Measurements from ENCODE around the gene HIGD1B.
A peak's percentile ranks its signal among the peaks of the same experiment; 100 is the strongest.

The HIGD1B gene

DNA sequence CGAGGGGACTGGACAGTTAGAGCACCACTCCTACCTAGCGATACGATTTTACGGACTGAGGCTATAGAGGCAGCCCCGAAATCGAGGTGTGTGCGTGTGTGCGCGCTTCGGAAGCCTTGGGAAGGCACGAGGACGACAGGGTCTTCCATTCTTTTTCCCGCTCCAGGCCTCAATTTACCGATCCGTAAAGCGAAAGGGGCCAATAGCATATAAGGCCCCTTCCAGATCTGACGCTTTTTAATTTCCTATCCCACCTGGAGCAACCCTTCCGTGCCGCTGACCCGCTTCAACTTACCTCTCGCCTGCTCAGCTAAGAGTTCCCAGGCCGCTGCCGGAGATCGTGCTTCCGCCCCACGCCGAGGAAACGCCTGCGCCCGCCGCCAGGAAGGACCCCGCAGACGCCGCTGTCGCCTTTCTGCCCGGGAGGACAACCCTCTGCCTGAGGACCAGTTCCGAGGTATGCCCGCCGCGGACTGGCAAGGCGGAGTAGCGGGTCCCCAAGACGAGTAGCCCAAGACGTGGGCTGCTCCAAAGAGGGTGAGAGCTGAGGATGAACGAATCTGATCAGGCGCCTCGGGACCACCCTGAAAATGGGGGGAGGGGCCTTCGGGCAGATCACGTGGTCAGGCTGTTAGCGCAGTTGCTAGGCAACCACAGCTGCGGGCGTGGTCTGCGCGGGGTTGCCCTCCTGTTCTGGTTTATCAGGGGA is 51.5 kb downstream of the HIGD1B start, which contains the start of gene EFTUD2 (continued):
- TF ChIP-seq ZNF830 (tag by site-specific recombination; IDR thresholded peaks at IDR 0.05; ENCODE audit: low read depth) = no peak
- peak; percentile 49; the same call in 1 of the 2 replicates for TF ChIP-seq WT1 (tag by site-specific recombination; IDR thresholded peaks at IDR 0.05)
- no peak for TF ChIP-seq ZNF747 (tag by site-specific recombination; IDR thresholded peaks at IDR 0.05)
- no peak for TF ChIP-seq ZNF785 (tag by site-specific recombination; IDR thresholded peaks at IDR 0.05)
- no peak for TF ChIP-seq ZNF37A (tag by site-specific recombination; IDR thresholded peaks at IDR 0.05)
- TF ChIP-seq ZNF146 (tag by site-specific recombination; IDR thresholded peaks at IDR 0.05) = 0 out of 2 replicates have a peak, but pooled peaks have one; percentile 15
- peak; percentile 76 for TF ChIP-seq PATZ1 (tag by site-specific recombination; IDR thresholded peaks at IDR 0.05)
- TF ChIP-seq SP7 (tag by site-specific recombination; IDR thresholded peaks at IDR 0.05) = peak; percentile 95
- TF ChIP-seq MEIS1 (CRISPR knock-in tag; IDR thresholded peaks at IDR 0.05; ENCODE audit: borderline replicate concordance) = no peak
- no peak for TF ChIP-seq MZF1 (tag by site-specific recombination; IDR thresholded peaks at IDR 0.05; ENCODE audit: borderline replicate concordance)
- peak; percentile 8; the same call in 1 of the 2 replicates for TF ChIP-seq ZNF398 (tag by site-specific recombination; IDR thresholded peaks at IDR 0.05)
- TF ChIP-seq REST (tag by site-specific recombination; IDR thresholded peaks at IDR 0.05) = peak; percentile 48; the same call in 1 of the 2 replicates
- peak; percentile 17; the same call in 1 of the 2 replicates for TF ChIP-seq ZNF558 (tag by site-specific recombination; IDR thresholded peaks at IDR 0.05)
- TF ChIP-seq ZNF449 (tag by site-specific recombination; IDR thresholded peaks at IDR 0.05) = peak; percentile 28; the same call in 1 of the 2 replicates
- peak; percentile 95 for TF ChIP-seq ZBTB11 (tag by site-specific recombination; conservative IDR thresholded peaks at IDR 0.05; ENCODE audit: low read depth)
- TF ChIP-seq ZSCAN30 (tag by site-specific recombination; IDR thresholded peaks at IDR 0.05) = peak; percentile 83; the same call in 1 of the 2 replicates
- peak; percentile 89 for TF ChIP-seq SP3 (tag by site-specific recombination; IDR thresholded peaks at IDR 0.05)
- TF ChIP-seq FEZF1 (tag by site-specific recombination; IDR thresholded peaks at IDR 0.05) = no peak; the same call in 1 of the 2 replicates
- peak; percentile 75; the same call in 1 of the 2 replicates for TF ChIP-seq ZNF610 (tag by site-specific recombination; IDR thresholded peaks at IDR 0.05; ENCODE audit: borderline replicate concordance)
- TF ChIP-seq SALL2 (tag by site-specific recombination; IDR thresholded peaks at IDR 0.05; ENCODE audit: borderline replicate concordance) = no peak
- TF ChIP-seq ZBTB21 (tag by site-specific recombination; IDR thresholded peaks at IDR 0.05) = peak; percentile 81
- peak; percentile 65 for TF ChIP-seq PRDM10 (tag by site-specific recombination; IDR thresholded peaks at IDR 0.05)
